Measurements from ENCODE around the gene KRIT1. TPM values are rescaled to one million over a fixed set of nuclear protein-coding genes. Genes with fewer than 3 reads are reported as not detected.

The KRIT1 gene
- total RNA-seq, 1 donor from 2014 or later: 30.7 TPM

DNA sequence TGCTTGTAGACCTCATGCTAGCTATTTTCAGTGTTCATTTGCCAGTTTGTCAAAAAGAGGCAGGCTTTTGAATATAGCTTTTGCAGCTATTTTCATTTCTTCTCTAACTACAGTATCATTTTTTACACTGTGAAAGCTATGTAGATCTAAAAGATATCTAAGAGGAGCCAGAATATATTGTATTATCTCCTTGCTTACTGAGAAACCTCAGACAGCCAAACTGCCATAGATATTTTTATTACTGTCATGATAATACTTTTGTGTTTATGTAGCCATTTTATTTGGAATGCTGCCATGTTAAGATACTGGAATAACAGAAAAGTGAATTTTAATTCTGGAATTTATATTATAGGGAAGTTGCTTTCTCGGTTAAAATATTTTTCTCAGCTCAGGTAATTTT lies 37.2 kb upstream of the KRIT1 start:
- Histone ChIP-seq H3K27me3 (ENCODE audit: low read depth) (no peaks in the 10 kb centered on the region), H3K4me3 (no peak overlapping the region), H3K4me1 (peaks cover 30% of the 10 kb centered on the region), H3K9me3 (replicated peaks) (peaks cover 7% of the 10 kb centered on the region), H3K27ac (replicated peaks) (no peak overlapping the region), H3K36me3 (no peaks in the 10 kb centered on the region)
- intact Hi-C loops (cut with micrococcal nuclease): no loop called here
- TF ChIP-seq CTCF (IDR thresholded peaks at IDR 0.05; ENCODE audit: borderline replicate concordance): no peak
- no peak for DNase-seq

DNA sequence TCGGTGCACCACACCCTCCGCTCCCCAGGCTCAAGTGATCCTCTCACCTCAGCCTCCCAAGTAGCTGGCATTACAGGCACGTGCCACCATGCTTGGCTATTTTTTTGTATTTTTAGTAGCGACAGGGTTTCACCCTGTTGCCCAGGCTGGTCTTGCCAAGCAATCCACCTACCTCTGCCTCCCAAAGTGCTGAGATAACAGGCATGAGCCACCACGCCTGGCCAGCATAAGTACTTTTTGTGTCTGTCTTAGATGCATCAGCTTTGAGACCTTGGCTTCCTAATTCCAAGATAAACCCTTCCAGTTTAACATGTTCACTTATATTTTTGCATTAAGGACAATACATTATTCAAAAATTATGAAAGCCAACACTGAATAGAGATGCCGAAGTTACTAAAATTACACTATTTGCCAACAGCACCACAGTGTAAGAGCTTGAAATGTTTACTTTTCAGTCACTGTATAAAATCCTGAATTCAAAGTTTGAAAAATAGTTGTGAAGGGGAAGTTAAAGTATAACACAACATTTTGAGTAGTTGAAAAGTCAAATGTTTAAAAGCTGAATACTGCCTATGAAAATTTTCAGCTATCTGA lies 36.6 kb upstream of the KRIT1 start:
- no peak overlapping the region for H3K27ac ChIP-seq (replicated peaks)
- H3K27me3 ChIP-seq (ENCODE audit: low read depth): no peaks in the 10 kb centered on the region
- H3K4me1 ChIP-seq: peaks cover 30% of the 10 kb centered on the region
- no peak for DNase-seq
- intact Hi-C loops (cut with micrococcal nuclease): no loop called here
- TF ChIP-seq CTCF (IDR thresholded peaks at IDR 0.05; ENCODE audit: borderline replicate concordance): no peak
- no peaks in the 10 kb centered on the region for H3K36me3 ChIP-seq
- no peak overlapping the region for H3K4me3 ChIP-seq
- H3K9me3 ChIP-seq (replicated peaks): peaks cover 7% of the 10 kb centered on the region

DNA sequence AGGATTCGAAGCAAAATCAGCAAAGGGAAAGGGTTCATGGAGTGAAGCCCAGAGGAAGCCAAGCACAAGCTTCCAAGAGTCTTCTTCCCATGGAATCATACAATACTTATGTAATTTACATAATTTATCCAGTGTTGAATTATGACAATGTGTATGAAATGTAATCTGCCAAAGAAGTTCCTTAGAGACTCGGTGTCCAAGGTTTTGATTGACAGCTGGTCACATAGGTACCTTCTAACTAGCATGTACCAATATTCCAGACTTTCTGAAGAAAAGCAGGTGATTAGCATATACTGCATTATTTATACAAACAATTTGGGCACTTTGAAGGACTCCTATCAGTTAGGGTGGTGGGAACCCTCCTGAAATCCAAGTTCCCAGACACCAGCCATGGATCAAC lies 35.3 kb upstream of the KRIT1 start:
- DNase-seq: no peak
- no peak overlapping the region for H3K27ac ChIP-seq (replicated peaks)
- intact Hi-C loops (cut with micrococcal nuclease): no loop called here
- peaks cover 7% of the 10 kb centered on the region for H3K9me3 ChIP-seq (replicated peaks)
- H3K27me3 ChIP-seq (ENCODE audit: low read depth): no peaks in the 10 kb centered on the region
- no peak for TF ChIP-seq CTCF (IDR thresholded peaks at IDR 0.05; ENCODE audit: borderline replicate concordance)
- peaks cover 35% of the 10 kb centered on the region for H3K4me1 ChIP-seq
- no peak overlapping the region for H3K4me3 ChIP-seq
- no peaks in the 10 kb centered on the region for H3K36me3 ChIP-seq

DNA sequence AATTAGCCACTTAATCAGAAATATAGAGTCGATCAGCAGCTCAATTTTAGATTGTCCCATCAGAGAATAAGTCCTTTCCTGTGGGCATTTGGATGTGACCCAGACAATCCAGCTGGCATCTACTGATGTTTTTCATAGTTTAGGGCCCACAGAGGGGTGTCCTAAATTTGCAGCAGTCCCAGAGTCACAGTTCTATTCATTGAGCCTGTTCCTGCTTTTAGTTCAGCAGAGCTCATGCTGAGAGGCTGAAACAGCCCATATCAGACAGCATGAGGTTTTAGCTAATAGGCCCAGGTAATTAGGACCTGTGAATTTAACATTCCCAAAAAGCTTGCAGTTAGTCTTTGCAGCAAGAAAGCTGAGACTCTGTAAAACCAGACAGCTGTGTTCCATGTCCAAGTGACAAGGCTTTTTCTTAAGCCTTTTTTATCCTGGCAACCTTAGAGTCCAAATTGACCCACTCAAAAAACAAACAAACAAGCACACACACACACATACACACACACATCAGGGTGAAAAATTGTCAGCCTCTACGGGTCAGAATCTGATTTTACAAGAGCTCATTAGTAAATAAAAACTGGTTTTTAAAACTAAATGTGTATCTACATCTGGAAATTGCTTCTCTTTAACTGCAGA lies 33.8 kb upstream of the KRIT1 start:
- H3K9me3 ChIP-seq (replicated peaks): peaks cover 7% of the 10 kb centered on the region
- H3K4me3 ChIP-seq: no peak overlapping the region
- TF ChIP-seq CTCF (IDR thresholded peaks at IDR 0.05; ENCODE audit: borderline replicate concordance): no peak
- DNase-seq: no peak
- no peaks in the 10 kb centered on the region for H3K27me3 ChIP-seq (ENCODE audit: low read depth)
- H3K27ac ChIP-seq (replicated peaks): no peak overlapping the region
- peaks cover 35% of the 10 kb centered on the region for H3K4me1 ChIP-seq
- H3K36me3 ChIP-seq: no peaks in the 10 kb centered on the region
- intact Hi-C loops (cut with micrococcal nuclease): no loop called here

- no peak overlapping the region for H3K4me3 ChIP-seq
- peaks cover 7% of the 10 kb centered on the region for H3K9me3 ChIP-seq (replicated peaks)
- intact Hi-C loops (cut with micrococcal nuclease): no loop called here
- no peaks in the 10 kb centered on the region for H3K27me3 ChIP-seq (ENCODE audit: low read depth)
- no peak overlapping the region for H3K27ac ChIP-seq (replicated peaks)
- H3K4me1 ChIP-seq: peaks cover 16% of the 10 kb centered on the region
- DNase-seq: no peak
- TF ChIP-seq CTCF (IDR thresholded peaks at IDR 0.05; ENCODE audit: borderline replicate concordance): no peak
- no peaks in the 10 kb centered on the region for H3K36me3 ChIP-seq
Observed at GRCh38 chr7:92276460-92276864, 30.7 kb upstream of the KRIT1 start.
